Adrenal gland (tissue), 12 donors: ENCODE data around the gene ARHGAP6. TPM values are rescaled to one million over a fixed set of nuclear protein-coding genes. Genes with fewer than 3 reads are reported as not detected.

Experiments used
- DNase-seq, 7 donors: peaks; one replicate each; pipeline ENCODE4 v3.0.0-alpha.2; 2019 to 2020
- H3K27ac ChIP-seq, 5 donors: fragments of 200-600 bp; sonication (generic) in 4 of 5; 1 replicate in 3 of 5; 2 replicates in 2 of 5; pipeline versions ENCODE4 v1.5.1 to v1.8.0; 2016 to 2020; ENCODE audit warnings: mild to moderate bottlenecking in 1 of 5
- H3K27me3 ChIP-seq: fragments of 200-600 bp; 2 replicates; pipeline ENCODE4 v1.8.0; 2021
- H3K36me3 ChIP-seq, 2 donors: fragments of 200-600 bp; replicated peaks in 1 of 2; 1 replicate in 1 of 2; 2 replicates in 1 of 2; pipeline versions ENCODE4 v1.5.1 to v1.8.0; 2018 to 2022
- H3K4me1 ChIP-seq, 2 donors: fragments of 200-600 bp; replicated peaks in 1 of 2; 1 replicate in 1 of 2; 2 replicates in 1 of 2; pipeline versions ENCODE4 v1.5.1 to v1.8.0; 2018 to 2021
- H3K4me3 ChIP-seq, 4 donors: fragments of 200-600 bp; sonication (generic) in 3 of 4; one replicate each; pipeline ENCODE4 v1.5.1; 2016 to 2018
- H3K9me3 ChIP-seq, 3 donors: fragments of 200-600 bp; sonication (generic) in 1 of 3; replicated peaks in 1 of 3; 1 replicate in 2 of 3; 2 replicates in 1 of 3; pipeline versions ENCODE4 v1.5.1 to v1.8.0; 2016 to 2021
- CTCF ChIP-seq, 6 experiments: fragments of 450-650 bp in 4 of 6; fragments of 200-600 bp in 2 of 6; sonication (generic) in 1 of 6; IDR thresholded peaks; 1 replicate in 5 of 6; 2 replicates in 1 of 6; pipeline versions ENCODE4 v1.5.1 to v1.8.0; 2016 to 2021; ENCODE audit warnings: antibody characterized with exemption in 6 of 6, mild to moderate bottlenecking in 2 of 6, moderate library complexity in 1 of 6
- POLR2A ChIP-seq, 2 donors: fragments of 450-650 bp; IDR thresholded peaks; one replicate each; pipeline ENCODE4 v1.6.1; 2017; ENCODE audit warnings: antibody characterized with exemption in 2 of 2, mild to moderate bottlenecking in 2 of 2, moderate library complexity in 1 of 2
- WGBS, 4 donors: extraction: QIAGEN DNeasy Blood & Tissue Kit in 2 of 4; methylation state at CpG; one replicate each; pipeline versions ENCODE4 v1.1.5 to v1.1.7; 2013 to 2017; 5-methylcytosine and 5-hydroxymethylcytosine counted together
- intact Hi-C, 2 donors: fragments of 100-400 bp; cut with DNase I; formaldehyde crosslinking; loops; one replicate each; pipeline versions ENCODE4 v1.14.1 to v1.15.0; 2022 to 2023
- polyA plus RNA-seq, 3 donors: library from polyadenylated mRNA; stranded (reverse); fragments of 200-250 nt in 2 of 3; fragments of 350-450 nt in 1 of 3; fragmentation: Illumina TruSeq in 1 of 3; extraction: RNeasy Lipid Tissue Mini Kit (QIAGEN cat#74804) in 1 of 3; gene quantifications; one replicate each; pipeline ENCODE4 v1.2.3, GENCODE V29; 2013 to 2014
- total RNA-seq, 9 donors: library from RNA; depleted of rRNA in 4 of 9; stranded (reverse); fragments of >200 nt in 4 of 9; fragments of 120-200 nt in 1 of 9; fragmentation: NEBNext Ultra II Directional in 1 of 9; extraction: Animal tissue kit (Norgen Biotek cat#: 25700) in 1 of 9; gene quantifications; one replicate each; pipeline versions ENCODE4 v1.1.0 to v1.2.4, GENCODE V29; 2013 to 2023
- donor health status: healthy with polysubstance abuse.
- donor health status: Bipolar disorder and iron deficiency.
- donor health status: DM: yes; HTN: yes; CAD: no.
- donor health status: DM: no; HTN: no; CAD: no.
- donor health status: DM: no; HTN: no; CAD: no.
- donor health status: DM: yes; HTN: yes; CAD: no.

Gene ARHGAP6
- total and polyA plus RNA-seq, 12 donors, result 0.78 to 4.2 (median 2.7) TPM

- Histone ChIP-seq H3K27me3 (no peaks in the 10 kb centered on the region), H3K4me3 (no peak overlapping the region), H3K27ac (no peak overlapping the region), H3K4me1 (no peaks in the 10 kb centered on the region), H3K36me3 (no peaks in the 10 kb centered on the region), H3K9me3 (no peaks in the 10 kb centered on the region)
- 60 to 74% (median 63%) methylated on average over 4 of the region's 4 CpGs for WGBS, 4 donors
- intact Hi-C loops, result no loop called here
- no peak for DNase-seq
- TF ChIP-seq CTCF (IDR thresholded peaks at IDR 0.05) (no peak), POLR2A (IDR thresholded peaks at IDR 0.05) (no peak)
These were observed 459.9 kb downstream of the ARHGAP6 start for GRCh38 chrX:11205796-11206195.

DNA sequence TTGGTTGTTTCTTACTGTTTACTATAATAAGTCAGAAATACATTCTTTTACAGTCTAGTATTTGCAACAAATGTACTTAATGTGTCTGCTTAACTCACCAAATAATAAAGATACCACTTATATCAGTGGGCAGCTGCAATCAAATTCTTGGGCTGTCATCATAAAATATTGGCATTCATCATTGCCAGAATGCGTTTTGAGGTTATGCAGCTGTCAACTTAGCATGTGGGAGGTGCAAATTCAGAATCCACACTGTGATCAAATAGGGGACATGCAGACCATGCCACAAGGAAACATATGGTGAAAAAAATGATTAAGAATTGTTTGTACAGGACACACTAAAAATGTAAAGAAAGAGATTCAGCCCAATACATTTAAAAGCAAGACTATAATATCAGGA, 468.0 kb downstream of the ARHGAP6 start:
- Histone ChIP-seq H3K4me1 (no peaks in the 10 kb centered on the region), H3K27ac (no peak overlapping the region), H3K9me3 (no peaks in the 10 kb centered on the region), H3K27me3 (no peaks in the 10 kb centered on the region), H3K36me3 (no peaks in the 10 kb centered on the region), H3K4me3 (no peak overlapping the region)
- intact Hi-C loops, result no loop called here
- DNase-seq, result no peak
- 22 to 40% (median 29%) methylated on average over 1 of the region's 1 CpG; no CpG with 5 or more reads in 1 of the 4 donors for WGBS, 4 donors
- no peak for TF ChIP-seq CTCF (IDR thresholded peaks at IDR 0.05)
- TF ChIP-seq POLR2A (IDR thresholded peaks at IDR 0.05), result no peak

DNA sequence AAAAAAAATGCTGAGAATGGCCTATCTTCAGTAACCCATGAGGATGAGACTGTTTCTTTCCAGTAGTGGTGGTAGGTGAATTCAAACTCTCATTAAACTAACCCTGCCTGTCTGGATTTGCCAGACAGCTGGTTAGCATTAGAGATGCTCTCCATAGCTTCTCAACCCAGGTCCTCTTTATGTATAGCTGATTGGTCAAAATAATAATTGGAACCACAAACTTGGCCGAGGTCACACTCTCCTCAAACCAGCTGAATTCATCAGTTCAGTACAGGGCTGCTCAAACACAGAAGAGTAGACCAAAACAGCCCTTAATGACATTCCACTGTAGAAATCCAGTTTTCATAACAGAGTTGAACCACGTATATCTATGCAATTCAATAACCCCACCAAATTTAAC, 469.2 kb downstream of the ARHGAP6 start:
- no peaks in the 10 kb centered on the region for H3K4me1 ChIP-seq
- intact Hi-C loops, result no loop called here
- no peaks in the 10 kb centered on the region for H3K36me3 ChIP-seq
- peaks cover 4% of the 10 kb centered on the region for H3K27me3 ChIP-seq
- DNase-seq, result no peak
- H3K9me3 ChIP-seq, result no peaks in the 10 kb centered on the region
- no peak overlapping the region for H3K27ac ChIP-seq
- TF ChIP-seq CTCF (IDR thresholded peaks at IDR 0.05) (no peak), POLR2A (IDR thresholded peaks at IDR 0.05) (no peak)
- no peak overlapping the region for H3K4me3 ChIP-seq
- WGBS, 4 donors, result 52 to 65% (median 63%) methylated on average over 2 of the region's 2 CpGs

GRCh38 chrX:11193035-11193469, 472.7 kb downstream of the ARHGAP6 start:
- Histone ChIP-seq H3K4me1 (no peaks in the 10 kb centered on the region), H3K27me3 (peaks cover 4% of the 10 kb centered on the region), H3K27ac (no peak overlapping the region), H3K9me3 (no peaks in the 10 kb centered on the region), H3K4me3 (no peak overlapping the region), H3K36me3 (no peaks in the 10 kb centered on the region)
- intact Hi-C loops, result no loop called here
- 32 to 49% (median 41%) methylated on average over 5 of the region's 5 CpGs for WGBS, 4 donors
- TF ChIP-seq CTCF (IDR thresholded peaks at IDR 0.05) (no peak), POLR2A (IDR thresholded peaks at IDR 0.05) (no peak)
- no peak for DNase-seq
